Right lobe of liver (tissue), 6 donors: Measurements from ENCODE around the gene GPER1. TPM values are rescaled to one million over a fixed set of nuclear protein-coding genes. Genes with fewer than 3 reads are reported as not detected.

ENCODE experiments used
- ATAC-seq, 4 donors: fragments of 200-7000 bp; cut with Tn5 transposase; one replicate each; pipeline ENCODE4 v1.9.1; 2020; ENCODE audit warnings: mild to moderate bottlenecking in 4 of 4, moderate library complexity in 4 of 4
- DNase-seq, 3 donors: peaks; one replicate each; pipeline ENCODE4 v3.0.0-alpha.2; 2020
- H3K27ac ChIP-seq, 3 donors: fragments of 200-600 bp; one replicate each; pipeline ENCODE4 v1.8.0; 2022
- H3K27me3 ChIP-seq, 2 donors: fragments of 200-600 bp; one replicate each; pipeline ENCODE4 v1.8.0; 2022
- H3K36me3 ChIP-seq, 4 donors: fragments of 200-600 bp; sonication (generic) in 1 of 4; one replicate each; pipeline versions ENCODE4 v1.5.1 to v1.8.0; 2017 to 2022; ENCODE audit warnings: control low read depth in 1 of 4
- H3K4me1 ChIP-seq, 4 donors: fragments of 200-600 bp; sonication (generic) in 1 of 4; one replicate each; pipeline versions ENCODE4 v1.5.1 to v1.8.0; 2017 to 2022; ENCODE audit warnings: control low read depth in 1 of 4
- H3K4me3 ChIP-seq, 3 donors: fragments of 200-600 bp; one replicate each; pipeline ENCODE4 v1.8.0; 2022
- H3K9me3 ChIP-seq, 4 donors: fragments of 200-600 bp; sonication (generic) in 1 of 4; one replicate each; pipeline versions ENCODE4 v1.5.1 to v1.8.0; 2017 to 2022; ENCODE audit warnings: control low read depth in 1 of 4
- POLR2A ChIP-seq: fragments of 450-650 bp; IDR thresholded peaks from one replicate; pipeline ENCODE4 v1.6.1; 2017; ENCODE audit warnings: antibody characterized with exemption, mild to moderate bottlenecking
- WGBS: methylation state at CpG from one replicate; pipeline ENCODE4 v1.1.6; 2018; ENCODE audit warnings: low coverage, low lambda C conversion rate; ENCODE audit not compliant: insufficient coverage; ENCODE audit errors: missing lambda C conversion rate; 5-methylcytosine and 5-hydroxymethylcytosine counted together
- intact Hi-C, 2 donors: fragments of 100-400 bp; cut with DNase I; formaldehyde crosslinking; loops; one replicate each; pipeline versions ENCODE4 v1.11.2 to v1.14.1; 2022
- total RNA-seq, 6 experiments: library from RNA; depleted of rRNA in 2 of 6; stranded (reverse); fragments of >200 nt in 2 of 6; fragmentation: NEBNext Ultra II Directional in 3 of 6; extraction: Animal tissue kit (Norgen Biotek cat#: 25700) in 3 of 6; gene quantifications; one replicate each; pipeline versions ENCODE4 v1.1.0 to v1.2.4, GENCODE V29; 2016 to 2023
- TF ChIP-seq, protein P1 (sequence below), 4 donors: fragments of 200-600 bp in 3 of 4; fragments of 450-650 bp in 1 of 4; IDR thresholded peaks; one replicate each; pipeline versions ENCODE4 v1.5.1 to v1.8.0; 2016 to 2022; ENCODE audit warnings: antibody characterized with exemption in 4 of 4, mild to moderate bottlenecking in 2 of 4
- donor health status: DM: no; HTN: yes; CAD: no.
- donor health status: DM: no; HTN: no; CAD: no.
- donor health status: DM: no; HTN: no; CAD: no.
- donor health status: DM: no; HTN: yes; CAD: no.
- donor health status: DM: no; HTN: yes; CAD: no.

Gene GPER1
- total RNA-seq, 6 experiments from 2014 or later, result 7.0 to 26.4 (median 11.9) TPM

GRCh38 chr7:1045069-1046063, 42.5 kb upstream of the GPER1 start:
- DNase-seq, result peak in 1 of 3 donors; percentile 25
- H3K4me3 ChIP-seq, result peak overlapping the region; percentile 69 to 93 (median 86)
- H3K27ac ChIP-seq, result peak overlapping the region; percentile 85 to 96 (median 88)
- peaks cover 0 to 67% (median 32%) of the 10 kb centered on the region in 4 donors for H3K4me1 ChIP-seq
- ATAC-seq, result peak; percentile 26 to 44 (median 34)
- intact Hi-C loops, result no loop called here
- 29% methylated on average over 21 of the region's 21 CpGs for WGBS
- no peaks in the 10 kb centered on the region for H3K36me3 ChIP-seq
- no peaks in the 10 kb centered on the region for H3K9me3 ChIP-seq
- H3K27me3 ChIP-seq, result no peaks in the 10 kb centered on the region
- peak; percentile 75 for TF ChIP-seq POLR2A
- TF ChIP-seq, protein P1, sequence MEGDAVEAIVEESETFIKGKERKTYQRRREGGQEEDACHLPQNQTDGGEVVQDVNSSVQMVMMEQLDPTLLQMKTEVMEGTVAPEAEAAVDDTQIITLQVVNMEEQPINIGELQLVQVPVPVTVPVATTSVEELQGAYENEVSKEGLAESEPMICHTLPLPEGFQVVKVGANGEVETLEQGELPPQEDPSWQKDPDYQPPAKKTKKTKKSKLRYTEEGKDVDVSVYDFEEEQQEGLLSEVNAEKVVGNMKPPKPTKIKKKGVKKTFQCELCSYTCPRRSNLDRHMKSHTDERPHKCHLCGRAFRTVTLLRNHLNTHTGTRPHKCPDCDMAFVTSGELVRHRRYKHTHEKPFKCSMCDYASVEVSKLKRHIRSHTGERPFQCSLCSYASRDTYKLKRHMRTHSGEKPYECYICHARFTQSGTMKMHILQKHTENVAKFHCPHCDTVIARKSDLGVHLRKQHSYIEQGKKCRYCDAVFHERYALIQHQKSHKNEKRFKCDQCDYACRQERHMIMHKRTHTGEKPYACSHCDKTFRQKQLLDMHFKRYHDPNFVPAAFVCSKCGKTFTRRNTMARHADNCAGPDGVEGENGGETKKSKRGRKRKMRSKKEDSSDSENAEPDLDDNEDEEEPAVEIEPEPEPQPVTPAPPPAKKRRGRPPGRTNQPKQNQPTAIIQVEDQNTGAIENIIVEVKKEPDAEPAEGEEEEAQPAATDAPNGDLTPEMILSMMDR (IDR thresholded peaks at IDR 0.05), result no peak

DNA sequence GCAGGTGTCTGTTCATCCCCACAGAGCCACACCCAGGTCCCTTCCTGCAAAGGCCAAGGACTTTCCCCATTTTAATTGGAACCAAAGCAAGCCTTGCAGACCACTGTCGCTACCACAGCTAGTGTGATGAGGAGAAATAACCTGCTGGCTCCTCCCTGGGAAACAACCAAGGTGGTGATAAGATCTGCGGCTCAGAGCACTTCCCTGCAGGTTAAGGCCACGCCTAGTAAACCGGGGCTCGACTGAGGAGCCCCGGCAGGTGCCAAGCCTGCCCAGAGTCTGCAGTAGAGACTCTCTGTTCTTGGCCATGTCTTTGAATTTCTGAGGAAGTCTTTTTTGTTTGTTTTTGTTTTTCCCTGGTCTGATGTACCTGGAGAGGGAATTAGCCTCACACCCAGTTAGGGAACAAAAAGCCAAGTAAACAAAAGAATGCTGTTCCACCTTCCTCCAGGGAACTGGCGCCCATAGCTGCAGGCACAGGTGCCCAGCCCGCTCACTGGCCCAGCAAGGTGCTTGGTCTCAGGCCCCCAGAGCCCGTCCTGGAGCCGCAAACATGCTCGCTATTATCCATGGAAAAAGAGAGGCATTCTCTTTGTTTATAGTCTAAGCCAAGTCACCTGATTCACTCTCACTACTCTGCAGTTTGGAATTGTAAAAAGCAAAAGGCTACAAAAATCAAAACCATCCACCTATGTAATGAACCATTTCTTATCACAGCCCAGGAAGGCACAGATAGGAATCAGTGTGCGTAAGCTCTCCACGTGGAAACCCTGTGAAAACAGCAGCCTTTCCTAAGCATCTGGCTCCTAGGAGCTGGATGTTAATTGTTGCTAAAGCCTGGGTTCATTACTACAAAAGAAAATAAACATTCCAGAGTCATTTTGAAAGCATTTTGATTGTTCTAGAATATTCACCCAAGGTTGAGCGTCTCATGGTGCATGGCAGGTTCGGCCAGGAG, 40.9 kb upstream of the GPER1 start:
- peaks cover 0 to 67% (median 32%) of the 10 kb centered on the region in 4 donors for H3K4me1 ChIP-seq

DNA sequence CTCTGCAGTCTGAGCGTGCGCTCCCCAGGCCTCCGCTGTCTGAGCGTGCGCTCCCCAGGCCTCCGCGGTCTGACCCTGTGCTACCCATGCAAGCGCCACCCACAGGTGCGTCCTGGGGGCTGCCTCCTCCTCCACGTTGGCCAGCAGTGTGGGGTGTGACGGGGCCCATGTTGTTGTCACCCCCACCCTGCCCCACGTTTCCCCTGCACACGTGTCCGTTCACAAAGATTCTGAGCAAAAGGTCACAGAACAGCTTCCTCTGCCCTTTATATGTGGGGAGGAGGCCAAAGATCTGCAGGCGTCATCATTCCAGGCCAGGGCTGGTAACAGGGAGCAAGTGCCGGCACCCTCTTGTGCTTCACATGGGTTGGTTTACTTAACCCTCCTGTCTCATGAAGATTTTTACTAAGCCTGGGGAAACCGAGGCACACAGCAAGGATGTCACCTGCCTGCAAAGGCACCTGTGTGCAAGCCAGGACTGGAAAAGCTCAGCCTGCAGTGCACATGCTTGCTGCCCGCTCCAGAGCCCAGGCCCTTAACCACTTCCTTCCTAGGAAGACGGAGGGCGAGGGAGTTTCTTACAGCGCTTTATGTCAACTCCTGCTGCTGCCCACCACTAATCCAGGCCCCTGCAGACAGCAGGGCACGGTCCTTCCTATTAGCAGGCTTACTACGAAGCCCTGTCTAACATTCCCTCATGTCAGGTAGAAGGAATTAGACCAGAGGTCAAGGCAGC, 38.7 kb upstream of the GPER1 start:
- H3K36me3 ChIP-seq, result no peaks in the 10 kb centered on the region
- no peaks in the 10 kb centered on the region for H3K27me3 ChIP-seq
- H3K27ac ChIP-seq, result peak overlapping the region in 2 of 3 donors; percentile 73 to 81
- 45% methylated on average over 10 of the region's 23 CpGs for WGBS
- intact Hi-C loops, result no loop called here
- H3K4me3 ChIP-seq, result no peak overlapping the region
- peak in 2 of 3 donors; percentile 79 to 88 for DNase-seq
- peak; percentile 31 to 55 (median 46) for ATAC-seq
- no peaks in the 10 kb centered on the region for H3K9me3 ChIP-seq
- TF ChIP-seq, protein P1 (IDR thresholded peaks at IDR 0.05), result peak in 1 of 4 donors; percentile 10
- peak; percentile 56 for TF ChIP-seq POLR2A
- H3K4me1 ChIP-seq, result peaks cover 0 to 50% (median 24%) of the 10 kb centered on the region in 4 donors

More for the DNA sequence above, 40.9 kb upstream of the GPER1 start:
- Histone ChIP-seq H3K27ac (peak overlapping the region in 2 of 3 donors; percentile 9 to 13), H3K4me3 (no peak overlapping the region), H3K36me3 (no peaks in the 10 kb centered on the region), H3K27me3 (no peaks in the 10 kb centered on the region), H3K9me3 (no peaks in the 10 kb centered on the region)
- ATAC-seq (no peak), DNase-seq (no peak)
- TF ChIP-seq, protein P1 (IDR thresholded peaks at IDR 0.05), result no peak
- no peak for TF ChIP-seq POLR2A
- WGBS, result 66% methylated on average over 13 of the region's 15 CpGs
- intact Hi-C loops, result no loop called here

DNA sequence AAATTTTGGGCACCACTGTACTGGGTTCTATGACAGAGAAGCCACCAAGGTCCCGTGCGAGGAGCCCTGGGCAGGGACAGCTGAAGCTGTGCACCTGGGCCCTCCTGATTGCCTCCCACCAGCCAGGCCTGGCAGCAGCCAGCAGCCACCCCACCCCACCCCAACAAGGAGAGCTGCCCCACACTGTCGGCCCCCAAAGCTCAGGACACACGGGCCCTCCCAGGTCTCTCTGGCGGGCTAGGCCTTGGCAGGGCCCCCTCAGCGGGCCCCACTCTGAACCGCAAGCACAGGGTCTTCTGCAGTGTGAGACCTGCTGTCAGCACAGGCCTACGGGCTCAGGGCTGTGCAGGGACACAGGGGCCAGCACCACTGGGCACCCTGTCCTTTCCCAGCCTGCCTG, 38.1 kb upstream of the GPER1 start:
- Histone ChIP-seq H3K27ac (peak overlapping the region in 2 of 3 donors; percentile 73 to 81), H3K36me3 (no peaks in the 10 kb centered on the region), H3K9me3 (no peaks in the 10 kb centered on the region), H3K4me3 (no peak overlapping the region), H3K27me3 (no peaks in the 10 kb centered on the region), H3K4me1 (peaks cover 0 to 50% (median 24%) of the 10 kb centered on the region in 4 donors)
- DNase-seq (no peak), ATAC-seq (no peak)
- intact Hi-C loops, result no loop called here
- WGBS, result no CpG with 5 or more reads among the region's 8 CpGs
- TF ChIP-seq, protein P1 (IDR thresholded peaks at IDR 0.05), result no peak
- no peak for TF ChIP-seq POLR2A
